Measurements from ENCODE around the gene EN2. TPM values are rescaled to one million over a fixed set of nuclear protein-coding genes. Genes with fewer than 3 reads are reported as not detected.

EN2 gene
- total and polyA plus RNA-seq, 2 of the 13 experiments (the other 11 are each of a cell fraction or from before 2014, with no cell fraction given), result not detected

DNA sequence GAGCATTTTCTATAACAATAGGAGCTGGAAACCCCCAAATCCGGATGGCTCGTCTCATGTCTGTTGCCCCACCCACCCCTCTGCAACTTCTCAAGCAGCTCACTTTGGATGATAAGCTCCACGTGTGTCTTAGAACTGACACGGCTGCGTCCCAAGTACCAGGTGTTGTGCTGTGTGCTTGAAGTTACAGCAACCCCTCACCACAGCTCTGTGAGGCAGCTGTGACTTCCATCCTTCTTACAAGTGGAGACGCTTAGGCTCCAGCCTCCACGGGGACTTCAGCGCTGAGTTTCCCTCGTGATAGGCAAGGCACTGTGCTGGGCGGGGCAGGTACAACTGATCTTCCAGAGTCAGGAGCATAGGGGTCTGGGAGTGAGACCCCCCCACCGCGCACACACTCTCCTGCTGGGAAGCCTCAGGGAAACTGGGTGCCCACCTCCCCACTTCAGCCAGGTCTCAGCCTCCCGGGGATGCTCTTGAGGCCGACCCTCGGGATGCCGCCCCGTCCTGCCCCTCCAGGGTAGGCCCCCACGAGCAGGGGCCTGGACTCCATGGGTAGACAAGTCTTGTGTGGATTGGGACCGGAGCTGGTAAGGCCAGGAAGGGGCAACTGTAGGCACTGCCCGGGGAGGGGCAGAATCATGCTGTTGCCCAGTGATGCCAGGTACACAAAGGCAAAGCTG lies 31.4 kb downstream of the EN2 start:
- H2AFZ ChIP-seq (ENCODE audit: low read length), result no peak overlapping the region
- ATAC-seq (no peak), FAIRE-seq (no peak), DNase-seq (ENCODE audit: low spot score) (no peak)
- H3K4me1 ChIP-seq (ENCODE audit: insufficient read depth, low read length), result no peaks in the 10 kb centered on the region
- BruUV-seq (replicated peaks), result no TSS peak
- H3K4me2 ChIP-seq (ENCODE audit: low read depth, low read length), result no peak overlapping the region
- no peak overlapping the region for H3K4me3 ChIP-seq (replicated peaks in 1 of 3; ENCODE audit: insufficient read depth in 1 of 3, low read depth in 2 of 3, low read length in 3 of 3)
- no peaks in the 10 kb centered on the region for H3K9me3 ChIP-seq (ENCODE audit: low read length)
- H3K27me3 ChIP-seq (ENCODE audit: control insufficient read depth in 1 of 2, insufficient read depth in 2 of 2, low read length in 2 of 2), result peaks cover 23 to 92% of the 10 kb centered on the region in 2 experiments
- in situ Hi-C loops (cut with HindIII; ENCODE audit: extremely low pct_ligation_motif_present, low pct_unique_long_range_greater_than_20kb), result no loop called here
- ChIA-PET POLR2A (no interaction called here), CTCF (ENCODE audit: low intra/inter-chr PET ratio, low total read pairs) (no interaction called here)
- no peak overlapping the region for H3K9ac ChIP-seq (ENCODE audit: insufficient read depth, low read depth, low read length)
- intact Hi-C loops (cut with micrococcal nuclease; ENCODE audit: unreplicated experiment), result no loop called here
- H3K79me2 ChIP-seq (ENCODE audit: insufficient read depth, low read length), result no peaks in the 10 kb centered on the region
- WGBS (ENCODE audit: low lambda C conversion rate), result 28% methylated on average over 16 of the region's 20 CpGs
- H3K36me3 ChIP-seq (replicated peaks in 1 of 2; ENCODE audit: control insufficient read depth in 1 of 2, insufficient read depth in 2 of 2, low read length in 2 of 2), result no peaks in the 10 kb centered on the region
- no peaks in the 10 kb centered on the region for H4K20me1 ChIP-seq (ENCODE audit: insufficient read depth, low read length)
- no peak overlapping the region for H3K27ac ChIP-seq (ENCODE audit: extremely low read length, insufficient read depth, low read length)
- TF ChIP-seq, protein P1, sequence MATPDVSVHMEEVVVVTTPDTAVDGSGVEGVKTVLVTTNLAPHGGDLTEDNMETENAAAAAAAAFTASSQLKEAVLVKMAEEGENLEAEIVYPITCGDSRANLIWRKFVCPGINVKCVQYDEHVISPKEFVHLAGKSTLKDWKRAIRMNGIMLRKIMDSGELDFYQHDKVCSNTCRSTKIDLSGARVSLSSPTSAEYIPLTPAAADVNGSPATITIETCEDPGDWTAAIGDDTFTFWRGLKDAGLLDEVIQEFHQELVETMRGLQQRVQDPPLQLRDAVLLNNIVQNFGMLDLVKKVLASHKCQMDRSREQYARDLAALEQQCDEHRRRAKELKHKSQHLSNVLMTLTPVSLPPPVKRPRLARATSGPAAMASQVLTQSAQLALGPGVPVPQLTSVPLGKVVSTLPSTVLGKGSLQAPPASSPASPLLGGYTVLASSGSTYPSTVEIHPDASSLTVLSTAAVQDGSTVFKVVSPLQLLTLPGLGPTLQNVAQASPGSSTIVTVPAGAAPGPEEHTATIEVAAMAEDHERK (CRISPR knock-in tag; IDR thresholded peaks at IDR 0.05; ENCODE audit: low read depth), result no peak
- no peak for TF ChIP-seq SMARCE1 (IDR thresholded peaks at IDR 0.05; ENCODE audit: borderline replicate concordance)
- TF ChIP-seq, protein P2, sequence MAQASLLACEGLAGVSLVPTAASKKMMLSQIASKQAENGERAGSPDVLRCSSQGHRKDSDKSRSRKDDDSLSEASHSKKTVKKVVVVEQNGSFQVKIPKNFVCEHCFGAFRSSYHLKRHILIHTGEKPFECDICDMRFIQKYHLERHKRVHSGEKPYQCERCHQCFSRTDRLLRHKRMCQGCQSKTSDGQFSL (CRISPR knock-in tag; IDR thresholded peaks at IDR 0.05), result no peak
- TF ChIP-seq, protein P3, sequence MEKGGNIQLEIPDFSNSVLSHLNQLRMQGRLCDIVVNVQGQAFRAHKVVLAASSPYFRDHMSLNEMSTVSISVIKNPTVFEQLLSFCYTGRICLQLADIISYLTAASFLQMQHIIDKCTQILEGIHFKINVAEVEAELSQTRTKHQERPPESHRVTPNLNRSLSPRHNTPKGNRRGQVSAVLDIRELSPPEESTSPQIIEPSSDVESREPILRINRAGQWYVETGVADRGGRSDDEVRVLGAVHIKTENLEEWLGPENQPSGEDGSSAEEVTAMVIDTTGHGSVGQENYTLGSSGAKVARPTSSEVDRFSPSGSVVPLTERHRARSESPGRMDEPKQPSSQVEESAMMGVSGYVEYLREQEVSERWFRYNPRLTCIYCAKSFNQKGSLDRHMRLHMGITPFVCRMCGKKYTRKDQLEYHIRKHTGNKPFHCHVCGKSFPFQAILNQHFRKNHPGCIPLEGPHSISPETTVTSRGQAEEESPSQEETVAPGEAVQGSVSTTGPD (CRISPR knock-in tag; IDR thresholded peaks at IDR 0.05), result no peak
- no peak for TF ChIP-seq ZSCAN9 (CRISPR knock-in tag; IDR thresholded peaks at IDR 0.05; ENCODE audit: borderline replicate concordance)
- no peak for TF ChIP-seq SYNCRIP (IDR thresholded peaks at IDR 0.05; ENCODE audit: insufficient read depth, low read depth, low read length)
- TF ChIP-seq, protein P4, sequence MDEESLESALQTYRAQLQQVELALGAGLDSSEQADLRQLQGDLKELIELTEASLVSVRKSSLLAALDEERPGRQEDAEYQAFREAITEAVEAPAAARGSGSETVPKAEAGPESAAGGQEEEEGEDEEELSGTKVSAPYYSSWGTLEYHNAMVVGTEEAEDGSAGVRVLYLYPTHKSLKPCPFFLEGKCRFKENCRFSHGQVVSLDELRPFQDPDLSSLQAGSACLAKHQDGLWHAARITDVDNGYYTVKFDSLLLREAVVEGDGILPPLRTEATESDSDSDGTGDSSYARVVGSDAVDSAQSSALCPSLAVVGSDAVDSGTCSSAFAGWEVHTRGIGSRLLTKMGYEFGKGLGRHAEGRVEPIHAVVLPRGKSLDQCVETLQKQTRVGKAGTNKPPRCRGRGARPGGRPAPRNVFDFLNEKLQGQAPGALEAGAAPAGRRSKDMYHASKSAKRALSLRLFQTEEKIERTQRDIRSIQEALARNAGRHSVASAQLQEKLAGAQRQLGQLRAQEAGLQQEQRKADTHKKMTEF (CRISPR knock-in tag; IDR thresholded peaks at IDR 0.05), result no peak
- TF ChIP-seq, protein P5, sequence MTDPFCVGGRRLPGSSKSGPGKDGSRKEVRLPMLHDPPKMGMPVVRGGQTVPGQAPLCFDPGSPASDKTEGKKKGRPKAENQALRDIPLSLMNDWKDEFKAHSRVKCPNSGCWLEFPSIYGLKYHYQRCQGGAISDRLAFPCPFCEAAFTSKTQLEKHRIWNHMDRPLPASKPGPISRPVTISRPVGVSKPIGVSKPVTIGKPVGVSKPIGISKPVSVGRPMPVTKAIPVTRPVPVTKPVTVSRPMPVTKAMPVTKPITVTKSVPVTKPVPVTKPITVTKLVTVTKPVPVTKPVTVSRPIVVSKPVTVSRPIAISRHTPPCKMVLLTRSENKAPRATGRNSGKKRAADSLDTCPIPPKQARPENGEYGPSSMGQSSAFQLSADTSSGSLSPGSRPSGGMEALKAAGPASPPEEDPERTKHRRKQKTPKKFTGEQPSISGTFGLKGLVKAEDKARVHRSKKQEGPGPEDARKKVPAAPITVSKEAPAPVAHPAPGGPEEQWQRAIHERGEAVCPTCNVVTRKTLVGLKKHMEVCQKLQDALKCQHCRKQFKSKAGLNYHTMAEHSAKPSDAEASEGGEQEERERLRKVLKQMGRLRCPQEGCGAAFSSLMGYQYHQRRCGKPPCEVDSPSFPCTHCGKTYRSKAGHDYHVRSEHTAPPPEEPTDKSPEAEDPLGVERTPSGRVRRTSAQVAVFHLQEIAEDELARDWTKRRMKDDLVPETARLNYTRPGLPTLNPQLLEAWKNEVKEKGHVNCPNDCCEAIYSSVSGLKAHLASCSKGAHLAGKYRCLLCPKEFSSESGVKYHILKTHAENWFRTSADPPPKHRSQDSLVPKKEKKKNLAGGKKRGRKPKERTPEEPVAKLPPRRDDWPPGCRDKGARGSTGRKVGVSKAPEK (CRISPR knock-in tag; IDR thresholded peaks at IDR 0.05; ENCODE audit: borderline replicate concordance), result no peak
- TF ChIP-seq ZNF138 (CRISPR knock-in tag; IDR thresholded peaks at IDR 0.05; ENCODE audit: low read depth), result no peak
- TF ChIP-seq, protein P6, sequence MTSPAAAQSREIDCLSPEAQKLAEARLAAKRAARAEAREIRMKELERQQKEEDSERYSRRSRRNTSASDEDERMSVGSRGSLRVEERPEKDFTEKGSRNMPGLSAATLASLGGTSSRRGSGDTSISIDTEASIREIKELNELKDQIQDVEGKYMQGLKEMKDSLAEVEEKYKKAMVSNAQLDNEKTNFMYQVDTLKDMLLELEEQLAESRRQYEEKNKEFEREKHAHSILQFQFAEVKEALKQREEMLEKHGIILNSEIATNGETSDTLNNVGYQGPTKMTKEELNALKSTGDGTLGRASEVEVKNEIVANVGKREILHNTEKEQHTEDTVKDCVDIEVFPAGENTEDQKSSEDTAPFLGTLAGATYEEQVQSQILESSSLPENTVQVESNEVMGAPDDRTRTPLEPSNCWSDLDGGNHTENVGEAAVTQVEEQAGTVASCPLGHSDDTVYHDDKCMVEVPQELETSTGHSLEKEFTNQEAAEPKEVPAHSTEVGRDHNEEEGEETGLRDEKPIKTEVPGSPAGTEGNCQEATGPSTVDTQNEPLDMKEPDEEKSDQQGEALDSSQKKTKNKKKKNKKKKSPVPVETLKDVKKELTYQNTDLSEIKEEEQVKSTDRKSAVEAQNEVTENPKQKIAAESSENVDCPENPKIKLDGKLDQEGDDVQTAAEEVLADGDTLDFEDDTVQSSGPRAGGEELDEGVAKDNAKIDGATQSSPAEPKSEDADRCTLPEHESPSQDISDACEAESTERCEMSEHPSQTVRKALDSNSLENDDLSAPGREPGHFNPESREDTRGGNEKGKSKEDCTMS (CRISPR knock-in tag; conservative IDR thresholded peaks at IDR 0.05), result no peak
- no peak for TF ChIP-seq PRPF4 (IDR thresholded peaks at IDR 0.05; ENCODE audit: low read depth, low read length, poor library complexity, severe bottlenecking)
- no peak for TF ChIP-seq ZNF274 (CRISPR knock-in tag; IDR thresholded peaks at IDR 0.05)
- no peak for TF ChIP-seq HOXA9 (CRISPR knock-in tag; IDR thresholded peaks at IDR 0.05; ENCODE audit: borderline replicate concordance)

Measured in HepG2 (cell line).